NB4 (cell line): ENCODE measurements around the gene NPIPA5.

Source experiments
- MYC ChIP-seq: IDR thresholded peaks from 2 replicates; pipeline ENCODE4 v1.6.1; 2011; ENCODE audit warnings: low read depth, low read length
- POLR2A ChIP-seq: IDR thresholded peaks from 2 replicates; pipeline ENCODE4 v1.6.1; 2011; ENCODE audit warnings: mild to moderate bottlenecking; ENCODE audit not compliant: insufficient read length; ENCODE audit errors: extremely low read depth
- TF ChIP-seq, protein P1 (sequence below): IDR thresholded peaks from one replicate; pipeline ENCODE4 v1.5.1; 2012; ENCODE audit warnings: low read depth, low read length
- TF ChIP-seq, protein P2 (sequence below): IDR thresholded peaks from 2 replicates; pipeline ENCODE4 v1.6.1; 2011; ENCODE audit warnings: low read depth, low read length

DNA sequence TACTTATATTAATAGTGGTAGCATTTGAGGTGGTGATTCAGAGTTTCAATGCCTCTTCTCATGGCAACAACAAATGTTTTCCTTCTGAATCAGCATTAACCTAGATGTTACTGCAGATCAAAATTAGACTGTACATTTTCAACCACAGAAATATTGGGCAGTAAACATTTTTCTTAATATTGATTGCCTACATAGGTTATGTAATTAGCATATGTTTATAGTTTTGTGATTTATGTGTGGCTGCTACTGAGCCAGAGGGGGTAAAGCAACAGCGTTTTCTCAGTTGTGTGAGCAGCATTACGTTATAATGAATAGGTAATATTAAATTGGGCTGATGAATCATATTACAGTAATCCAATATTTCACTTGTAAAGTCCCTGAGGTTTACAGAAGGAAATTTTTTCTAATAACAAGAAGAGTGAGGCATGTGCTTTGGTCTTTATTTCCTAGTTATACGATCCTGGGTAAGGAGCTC lies 37.5 kb upstream of the NPIPA5 start:
- TF ChIP-seq, protein P1, sequence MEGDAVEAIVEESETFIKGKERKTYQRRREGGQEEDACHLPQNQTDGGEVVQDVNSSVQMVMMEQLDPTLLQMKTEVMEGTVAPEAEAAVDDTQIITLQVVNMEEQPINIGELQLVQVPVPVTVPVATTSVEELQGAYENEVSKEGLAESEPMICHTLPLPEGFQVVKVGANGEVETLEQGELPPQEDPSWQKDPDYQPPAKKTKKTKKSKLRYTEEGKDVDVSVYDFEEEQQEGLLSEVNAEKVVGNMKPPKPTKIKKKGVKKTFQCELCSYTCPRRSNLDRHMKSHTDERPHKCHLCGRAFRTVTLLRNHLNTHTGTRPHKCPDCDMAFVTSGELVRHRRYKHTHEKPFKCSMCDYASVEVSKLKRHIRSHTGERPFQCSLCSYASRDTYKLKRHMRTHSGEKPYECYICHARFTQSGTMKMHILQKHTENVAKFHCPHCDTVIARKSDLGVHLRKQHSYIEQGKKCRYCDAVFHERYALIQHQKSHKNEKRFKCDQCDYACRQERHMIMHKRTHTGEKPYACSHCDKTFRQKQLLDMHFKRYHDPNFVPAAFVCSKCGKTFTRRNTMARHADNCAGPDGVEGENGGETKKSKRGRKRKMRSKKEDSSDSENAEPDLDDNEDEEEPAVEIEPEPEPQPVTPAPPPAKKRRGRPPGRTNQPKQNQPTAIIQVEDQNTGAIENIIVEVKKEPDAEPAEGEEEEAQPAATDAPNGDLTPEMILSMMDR, result no peak
- TF ChIP-seq POLR2A (no peak), MYC (no peak)
- TF ChIP-seq, protein P2, sequence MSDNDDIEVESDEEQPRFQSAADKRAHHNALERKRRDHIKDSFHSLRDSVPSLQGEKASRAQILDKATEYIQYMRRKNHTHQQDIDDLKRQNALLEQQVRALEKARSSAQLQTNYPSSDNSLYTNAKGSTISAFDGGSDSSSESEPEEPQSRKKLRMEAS, result no peak
